Hepatocyte (in vitro differentiated cells): ENCODE measurements around the gene TAT. TPM values are rescaled to one million over a fixed set of nuclear protein-coding genes. Genes with fewer than 3 reads are reported as not detected.

Experiments used
- DNase-seq: peaks from one replicate; pipeline ENCODE4 v3.0.0-alpha.2; 2016; ENCODE audit warnings: low spot score
- H2AFZ ChIP-seq: fragments of 200-600 bp; sonication (generic); 2 replicates; pipeline ENCODE4 v1.6.0; 2016; ENCODE audit warnings: antibody characterized with exemption, mild to moderate bottlenecking
- H3K27ac ChIP-seq: fragments of 200-600 bp; sonication (generic); 2 replicates; pipeline ENCODE4 v1.5.1; 2016; ENCODE audit warnings: mild to moderate bottlenecking
- H3K27me3 ChIP-seq: fragments of 200-600 bp; sonication (generic); 2 replicates; pipeline ENCODE4 v1.6.1; 2016
- H3K36me3 ChIP-seq: fragments of 200-600 bp; sonication (generic); replicated peaks from 2 replicates; pipeline ENCODE4 v1.5.1; 2016; ENCODE audit warnings: low read depth; ENCODE audit not compliant: insufficient read depth
- H3K4me1 ChIP-seq: fragments of 200-600 bp; sonication (generic); 2 replicates; pipeline ENCODE4 v1.5.1; 2016; ENCODE audit warnings: mild to moderate bottlenecking, moderate library complexity; ENCODE audit not compliant: insufficient read depth
- H3K4me2 ChIP-seq: fragments of 200-600 bp; sonication (generic); 2 replicates; pipeline ENCODE4 v1.6.0; 2016
- H3K4me3 ChIP-seq: fragments of 200-600 bp; sonication (generic); 2 replicates; pipeline ENCODE4 v1.5.1; 2016; ENCODE audit warnings: mild to moderate bottlenecking
- H3K79me2 ChIP-seq: fragments of 200-600 bp; sonication (generic); 2 replicates; pipeline ENCODE4 v1.6.0; 2017; ENCODE audit warnings: mild to moderate bottlenecking
- H3K9me2 ChIP-seq: fragments of 200-600 bp; sonication (generic); replicated peaks from 2 replicates; pipeline ENCODE4 v1.6.0; 2017; ENCODE audit warnings: mild to moderate bottlenecking; ENCODE audit not compliant: insufficient read depth
- H3K9me3 ChIP-seq: fragments of 200-600 bp; sonication (generic); 2 replicates; pipeline ENCODE4 v1.5.1; 2016; ENCODE audit warnings: low read depth, mild to moderate bottlenecking
- H4K20me1 ChIP-seq: fragments of 200-600 bp; sonication (generic); 2 replicates; pipeline ENCODE4 v1.6.0; 2016; ENCODE audit warnings: mild to moderate bottlenecking; ENCODE audit not compliant: insufficient read depth, poor library complexity, severe bottlenecking
- EZH2 ChIP-seq: fragments of 200-600 bp; sonication (generic); IDR thresholded peaks from 2 replicates; pipeline ENCODE4 v1.6.1; 2016; ENCODE audit warnings: antibody characterized with exemption, mild to moderate bottlenecking, borderline replicate concordance
- EZH2phosphoT487 ChIP-seq: fragments of 200-600 bp; sonication (generic); IDR thresholded peaks from one replicate; pipeline ENCODE4 v1.6.1; 2018; ENCODE audit warnings: antibody characterized with exemption, mild to moderate bottlenecking, low read depth, moderate library complexity; ENCODE audit not compliant: unreplicated experiment, severe bottlenecking
- WGBS: methylation state at CpG from one replicate; pipeline ENCODE4 v1.1.6; 2016; ENCODE audit warnings: low lambda C conversion rate; ENCODE audit errors: missing lambda C conversion rate; 5-methylcytosine and 5-hydroxymethylcytosine counted together
- polyA plus RNA-seq: library from polyadenylated mRNA; unstranded; fragments of >200 nt; fragmentation: Nextera tagmentation; extraction: Ambion mirVana; gene quantifications from 2 replicates; pipeline ENCODE4 v1.2.1, GENCODE V29; 2016
- total RNA-seq: library from RNA; depleted of rRNA; stranded (reverse); fragments of >200 nt; gene quantifications from 2 replicates; pipeline ENCODE4 v1.2.3, GENCODE V29; 2014
- TF ChIP-seq, protein P1 (sequence below): fragments of 200-600 bp; sonication (generic); IDR thresholded peaks from 2 replicates; pipeline ENCODE4 v1.5.1; 2016; ENCODE audit warnings: antibody characterized with exemption, mild to moderate bottlenecking; ENCODE audit not compliant: poor library complexity

The TAT gene
- total and polyA plus RNA-seq, 2 experiments from 2014 or later = 2.8 to 4.2 TPM

DNA sequence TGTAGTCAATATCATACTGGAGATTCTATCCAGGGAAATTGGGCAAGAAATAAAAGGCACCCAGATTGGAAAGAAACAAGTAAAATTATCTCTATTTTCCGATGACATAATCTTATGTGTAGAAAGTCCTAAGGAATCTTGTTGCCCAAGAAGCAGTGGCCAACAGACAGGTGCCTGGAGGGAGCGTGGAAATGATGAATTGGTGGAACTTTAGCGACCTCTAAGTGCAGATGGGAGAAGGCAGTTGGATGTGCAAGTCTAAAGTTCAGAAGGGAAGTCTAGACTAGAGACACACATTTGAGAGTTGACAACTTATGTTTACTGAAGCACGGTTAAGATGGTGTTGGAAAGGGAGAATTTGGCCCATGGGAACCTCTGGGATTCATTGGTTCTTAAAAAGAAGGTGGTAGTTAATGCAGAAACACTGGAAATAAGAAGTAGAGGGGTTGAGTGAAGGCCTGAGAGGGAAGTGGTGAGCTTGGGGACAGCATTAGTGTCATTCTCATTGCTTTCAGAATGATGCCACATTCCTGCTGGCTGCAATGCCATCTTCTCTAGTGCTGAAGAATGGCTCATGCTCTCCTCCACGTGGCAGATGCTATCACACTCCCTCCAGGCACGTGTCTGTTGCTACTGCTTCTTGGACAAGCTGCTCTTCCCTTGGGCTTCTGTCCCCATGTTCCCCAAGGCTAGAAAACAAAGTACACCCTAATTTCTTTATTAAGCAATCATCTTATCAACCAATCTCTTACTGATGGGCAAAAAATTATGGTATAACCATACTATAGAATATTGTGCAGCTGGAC is 24.0 kb downstream of the TAT start:
- no peak for DNase-seq
- TF ChIP-seq EZH2phosphoT487 = no peak
- TF ChIP-seq, protein P1, sequence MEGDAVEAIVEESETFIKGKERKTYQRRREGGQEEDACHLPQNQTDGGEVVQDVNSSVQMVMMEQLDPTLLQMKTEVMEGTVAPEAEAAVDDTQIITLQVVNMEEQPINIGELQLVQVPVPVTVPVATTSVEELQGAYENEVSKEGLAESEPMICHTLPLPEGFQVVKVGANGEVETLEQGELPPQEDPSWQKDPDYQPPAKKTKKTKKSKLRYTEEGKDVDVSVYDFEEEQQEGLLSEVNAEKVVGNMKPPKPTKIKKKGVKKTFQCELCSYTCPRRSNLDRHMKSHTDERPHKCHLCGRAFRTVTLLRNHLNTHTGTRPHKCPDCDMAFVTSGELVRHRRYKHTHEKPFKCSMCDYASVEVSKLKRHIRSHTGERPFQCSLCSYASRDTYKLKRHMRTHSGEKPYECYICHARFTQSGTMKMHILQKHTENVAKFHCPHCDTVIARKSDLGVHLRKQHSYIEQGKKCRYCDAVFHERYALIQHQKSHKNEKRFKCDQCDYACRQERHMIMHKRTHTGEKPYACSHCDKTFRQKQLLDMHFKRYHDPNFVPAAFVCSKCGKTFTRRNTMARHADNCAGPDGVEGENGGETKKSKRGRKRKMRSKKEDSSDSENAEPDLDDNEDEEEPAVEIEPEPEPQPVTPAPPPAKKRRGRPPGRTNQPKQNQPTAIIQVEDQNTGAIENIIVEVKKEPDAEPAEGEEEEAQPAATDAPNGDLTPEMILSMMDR = no peak
- TF ChIP-seq EZH2 = no peak
- Histone ChIP-seq H4K20me1 (no peaks in the 10 kb centered on the region), H2AFZ (no peak overlapping the region), H3K4me2 (no peak overlapping the region), H3K4me1 (no peaks in the 10 kb centered on the region), H3K79me2 (no peaks in the 10 kb centered on the region), H3K9me2 (no peaks in the 10 kb centered on the region), H3K36me3 (no peaks in the 10 kb centered on the region), H3K9me3 (no peaks in the 10 kb centered on the region), H3K27ac (no peak overlapping the region), H3K27me3 (no peaks in the 10 kb centered on the region), H3K4me3 (no peak overlapping the region)
- 40% methylated on average over 6 of the region's 6 CpGs for WGBS

- no peak overlapping the region for H2AFZ ChIP-seq
- TF ChIP-seq, protein P1 = no peak
- TF ChIP-seq EZH2phosphoT487 = no peak
- no peak for TF ChIP-seq EZH2
- H4K20me1 ChIP-seq = no peaks in the 10 kb centered on the region
- H3K4me3 ChIP-seq = no peak overlapping the region
- H3K4me1 ChIP-seq = no peaks in the 10 kb centered on the region
- DNase-seq = no peak
- H3K4me2 ChIP-seq = no peak overlapping the region
- no peaks in the 10 kb centered on the region for H3K9me3 ChIP-seq
- no peak overlapping the region for H3K27ac ChIP-seq
- H3K9me2 ChIP-seq = no peaks in the 10 kb centered on the region
- H3K79me2 ChIP-seq = no peaks in the 10 kb centered on the region
- H3K36me3 ChIP-seq = no peaks in the 10 kb centered on the region
- H3K27me3 ChIP-seq = no peaks in the 10 kb centered on the region
These were observed 29.7 kb downstream of the TAT start for GRCh38 chr16:71547168-71547567.

DNA sequence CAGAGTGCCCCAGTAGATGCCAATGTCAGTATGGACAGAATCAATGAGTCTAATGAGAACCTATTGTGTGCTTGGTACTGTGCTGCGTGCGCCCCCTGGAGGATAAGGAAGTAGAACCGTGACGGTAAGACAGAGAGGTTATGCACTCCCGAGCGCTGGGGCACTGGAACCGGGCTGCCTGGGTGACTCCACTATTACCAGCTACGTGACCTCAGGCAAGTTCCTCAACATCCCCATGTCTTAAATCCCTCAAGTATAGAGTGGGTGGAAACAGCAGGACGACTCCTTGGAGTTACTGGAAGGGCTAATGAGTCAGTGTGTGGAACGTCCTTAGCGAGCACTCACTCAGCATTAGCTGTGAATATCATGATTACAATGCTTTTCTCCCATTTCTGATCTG is 34.5 kb downstream of the TAT start:
- Histone ChIP-seq H3K4me3 (no peak overlapping the region), H3K79me2 (no peaks in the 10 kb centered on the region), H3K4me2 (no peak overlapping the region), H3K9me2 (no peaks in the 10 kb centered on the region), H4K20me1 (no peaks in the 10 kb centered on the region), H3K27ac (no peak overlapping the region), H2AFZ (no peak overlapping the region), H3K9me3 (no peaks in the 10 kb centered on the region), H3K4me1 (no peaks in the 10 kb centered on the region), H3K27me3 (peaks cover 3% of the 10 kb centered on the region), H3K36me3 (no peaks in the 10 kb centered on the region)
- WGBS = 22% methylated on average over 11 of the region's 11 CpGs
- peak; percentile 56 for DNase-seq
- no peak for TF ChIP-seq EZH2phosphoT487
- TF ChIP-seq, protein P1 = peak; percentile 45
